ENCODE results near the gene ANKRD31.

Gene ANKRD31

GRCh38 chr5:75037106-75037505 is 199.6 kb downstream of the ANKRD31 start:
- DNase-seq (ENCODE audit: low spot score): no peak

- no peak for DNase-seq (ENCODE audit: low spot score)
These were observed 202.4 kb downstream of the ANKRD31 start for GRCh38 chr5:75034137-75034739.

- no peak for DNase-seq (ENCODE audit: low spot score)
These were observed 205.3 kb downstream of the ANKRD31 start for GRCh38 chr5:75031366-75031765.

- DNase-seq (ENCODE audit: low spot score): no peak
These were observed 208.6 kb downstream of the ANKRD31 start for GRCh38 chr5:75028090-75028489.

- no peak for DNase-seq (ENCODE audit: low spot score)
These were observed 213.1 kb downstream of the ANKRD31 start for GRCh38 chr5:75023368-75024159.

- DNase-seq (ENCODE audit: low spot score): no peak
These were observed 214.9 kb downstream of the ANKRD31 start for GRCh38 chr5:75021800-75022199.

- DNase-seq (ENCODE audit: low spot score): no peak
These were observed 215.5 kb downstream of the ANKRD31 start for GRCh38 chr5:75021219-75021618.

GRCh38 chr5:75020016-75020656 is 216.5 kb downstream of the ANKRD31 start:
- no peak for DNase-seq (ENCODE audit: low spot score)

- no peak for DNase-seq (ENCODE audit: low spot score)
These were observed 217.7 kb downstream of the ANKRD31 start for GRCh38 chr5:75018805-75019587.
